Activated CD8-positive, alpha-beta T cell treated with anti-CD3 and anti-CD28 coated beads for 36 hours (primary cell): ENCODE results near the gene DMPK. TPM values are rescaled to one million over a fixed set of nuclear protein-coding genes. Genes with fewer than 3 reads are reported as not detected.

Experiments used
- ATAC-seq: fragments of 200-7000 bp; cut with Tn5 transposase; one replicate; pipeline ENCODE4 v1.10.0; 2021; ENCODE audit warnings: mild to moderate bottlenecking, moderate library complexity
- CTCF ChIA-PET: fragments of 350-600 bp; sonication (Branson Sonifier 250); formaldehyde crosslinking; loops from one replicate; lab custom pipeline; 2021; ENCODE audit warnings: antibody characterized with exemption; lab: Charles Lee
- POLR2A ChIA-PET: fragments of 350-600 bp; sonication (Branson Sonifier 250); formaldehyde crosslinking; loops from one replicate; lab custom pipeline; 2021; ENCODE audit warnings: antibody characterized with exemption; lab: Charles Lee
- DNase-seq: peaks from one replicate; pipeline ENCODE4 v3.0.0-alpha.2; 2020
- H3K27ac Mint-ChIP-seq: one replicate; pipeline ENCODE4 v1.8.0; 2021; ENCODE audit warnings: mild to moderate bottlenecking, mixed read lengths
- H3K27me3 Mint-ChIP-seq: one replicate; pipeline ENCODE4 v1.8.0; 2021; ENCODE audit warnings: mixed read lengths
- H3K36me3 Mint-ChIP-seq: one replicate; pipeline ENCODE4 v1.8.0; 2021; ENCODE audit warnings: low read depth, mixed read lengths
- H3K4me1 Mint-ChIP-seq: one replicate; pipeline ENCODE4 v1.8.0; 2021; ENCODE audit warnings: low read depth, mixed read lengths
- H3K4me3 Mint-ChIP-seq: one replicate; pipeline ENCODE4 v1.8.0; 2021; ENCODE audit warnings: mild to moderate bottlenecking, moderate library complexity, mixed read lengths
- H3K9me3 Mint-ChIP-seq: one replicate; pipeline ENCODE4 v1.8.0; 2021; ENCODE audit warnings: mixed read lengths
- intact Hi-C: fragments of 100-400 bp; cut with micrococcal nuclease; formaldehyde crosslinking; loops from one replicate; pipeline ENCODE4 v1.10.0; 2022
- total RNA-seq, 2 experiments: library from RNA; stranded (reverse); gene quantifications; one replicate each; pipeline ENCODE4 v1.2.3, GENCODE V29; 2021
- TF ChIP-seq, protein P1 (sequence below): fragments of 200-600 bp; IDR thresholded peaks from one replicate; pipeline ENCODE4 v1.8.0; 2022; ENCODE audit warnings: antibody characterized with exemption, mild to moderate bottlenecking

DMPK gene
- total RNA-seq, 2 experiments from 2014 or later = 5.8 to 8.0 TPM

- peak; percentile 80 for ATAC-seq
- TF ChIP-seq, protein P1, sequence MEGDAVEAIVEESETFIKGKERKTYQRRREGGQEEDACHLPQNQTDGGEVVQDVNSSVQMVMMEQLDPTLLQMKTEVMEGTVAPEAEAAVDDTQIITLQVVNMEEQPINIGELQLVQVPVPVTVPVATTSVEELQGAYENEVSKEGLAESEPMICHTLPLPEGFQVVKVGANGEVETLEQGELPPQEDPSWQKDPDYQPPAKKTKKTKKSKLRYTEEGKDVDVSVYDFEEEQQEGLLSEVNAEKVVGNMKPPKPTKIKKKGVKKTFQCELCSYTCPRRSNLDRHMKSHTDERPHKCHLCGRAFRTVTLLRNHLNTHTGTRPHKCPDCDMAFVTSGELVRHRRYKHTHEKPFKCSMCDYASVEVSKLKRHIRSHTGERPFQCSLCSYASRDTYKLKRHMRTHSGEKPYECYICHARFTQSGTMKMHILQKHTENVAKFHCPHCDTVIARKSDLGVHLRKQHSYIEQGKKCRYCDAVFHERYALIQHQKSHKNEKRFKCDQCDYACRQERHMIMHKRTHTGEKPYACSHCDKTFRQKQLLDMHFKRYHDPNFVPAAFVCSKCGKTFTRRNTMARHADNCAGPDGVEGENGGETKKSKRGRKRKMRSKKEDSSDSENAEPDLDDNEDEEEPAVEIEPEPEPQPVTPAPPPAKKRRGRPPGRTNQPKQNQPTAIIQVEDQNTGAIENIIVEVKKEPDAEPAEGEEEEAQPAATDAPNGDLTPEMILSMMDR = no peak
- H3K27me3 Mint-ChIP-seq = peaks cover 20% of the 10 kb centered on the region
- peak within 1 kb of the TSS; percentile 75 for H3K27ac Mint-ChIP-seq
- ChIA-PET POLR2A (interaction anchor here (0.6 to 4.2 kb wide), 12 partner anchors 10 to 291 kb away, joined by 3 to 27 read pairs (median 4); partner anchors contain the start of genes DMWD, IRF2BP1 and SNRPD2), CTCF (interaction anchor here (0.6 to 9.3 kb wide), 43 partner anchors 8 to 486 kb away, joined by 3 to 124 read pairs (median 5); partner anchors contain the start of genes CCDC61, DMPK, DMWD and FBXO46)
- peak within 1 kb of the TSS; percentile 80 for H3K4me3 Mint-ChIP-seq
- H3K9me3 Mint-ChIP-seq = no peaks in the 10 kb centered on the region
- peak; percentile 97 for DNase-seq
- intact Hi-C loops = no loop called here
- no peaks in the 10 kb centered on the region for H3K36me3 Mint-ChIP-seq
- peaks cover 12% of the 10 kb centered on the region for H3K4me1 Mint-ChIP-seq
Observed at GRCh38 chr19:45768984-45769782, 13.1 kb downstream of the DMPK start, which contains the start of gene SIX5. TSS of gene SIX5 (minus strand) at chr19:45769252. CDS start at chr19:45768844, 408 bp downstream.

DNA sequence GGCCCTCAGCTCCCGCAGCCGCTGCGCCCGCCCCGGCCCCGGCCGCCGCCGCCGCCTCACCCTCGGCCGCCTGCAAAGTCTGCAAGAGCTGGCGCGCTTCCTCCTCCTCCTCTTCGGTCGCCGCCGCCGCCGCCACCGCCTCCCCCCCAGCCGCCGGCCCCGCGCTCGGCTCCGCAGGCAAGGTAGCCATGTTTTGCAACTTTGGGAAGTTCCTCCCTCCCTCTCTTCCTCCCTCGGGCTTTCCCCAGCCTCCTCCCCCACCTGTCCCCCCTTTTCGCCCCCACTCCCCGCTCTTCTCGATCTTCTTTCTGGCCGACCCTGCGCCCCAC lies 13.7 kb downstream of the DMPK start:
- POLR2A ChIA-PET = interaction anchor here (0.9 to 4.2 kb wide), 7 partner anchors 10 to 118 kb away, joined by 3 to 27 read pairs (median 7); partner anchors contain the start of genes DMWD, IRF2BP1 and SNRPD2
- DNase-seq (peak; percentile 49), ATAC-seq (no peak)
- Mint-ChIP-seq H3K4me1 (peaks cover 12% of the 10 kb centered on the region), H3K4me3 (peak overlapping the region; percentile 80), H3K9me3 (no peaks in the 10 kb centered on the region), H3K27me3 (peaks cover 21% of the 10 kb centered on the region), H3K36me3 (no peaks in the 10 kb centered on the region), H3K27ac (peak overlapping the region; percentile 75)
- TF ChIP-seq, protein P1 = no peak
- intact Hi-C loops = no loop called here
- CTCF ChIA-PET = interaction anchor here (1.1 to 9.3 kb wide), 19 partner anchors 9 to 156 kb away, joined by 3 to 124 read pairs (median 7); partner anchors contain the start of genes DMPK, DMWD, FBXO46 and MYPOP

GRCh38 chr19:45767881-45768654 lies 14.2 kb downstream of the DMPK start:
- H3K36me3 Mint-ChIP-seq = no peaks in the 10 kb centered on the region
- peak; percentile 21 for DNase-seq
- no peak for ATAC-seq
- H3K27me3 Mint-ChIP-seq = peaks cover 22% of the 10 kb centered on the region
- peaks cover 12% of the 10 kb centered on the region for H3K4me1 Mint-ChIP-seq
- ChIA-PET POLR2A (interaction anchor here (0.6 to 4.2 kb wide), 10 partner anchors 11 to 125 kb away, joined by 3 to 27 read pairs (median 4); partner anchors contain the start of genes DMWD, IRF2BP1 and SNRPD2), CTCF (interaction anchor here (1.4 to 9.3 kb wide), 12 partner anchors 10 to 134 kb away, joined by 4 to 124 read pairs (median 13); partner anchors contain the start of genes DMPK, DMWD, MYPOP and QPCTL)
- peak overlapping the region; percentile 65 for H3K4me3 Mint-ChIP-seq
- TF ChIP-seq, protein P1 = no peak
- H3K27ac Mint-ChIP-seq = no peak overlapping the region
- intact Hi-C loops = no loop called here
- no peaks in the 10 kb centered on the region for H3K9me3 Mint-ChIP-seq

GRCh38 chr19:45767410-45767880 lies 14.8 kb downstream of the DMPK start:
- no peaks in the 10 kb centered on the region for H3K36me3 Mint-ChIP-seq
- H3K27ac Mint-ChIP-seq = no peak overlapping the region
- ChIA-PET POLR2A (interaction anchor here (0.6 to 4.2 kb wide), 7 partner anchors 12 to 119 kb away, joined by 3 to 27 read pairs (median 7); partner anchors contain the start of genes DMWD, FBXO46 and IRF2BP1), CTCF (interaction anchor here (1.0 to 5.1 kb wide), 4 partner anchors 9 to 49 kb away, joined by 4 to 52 read pairs (median 18); partner anchors contain the start of gene RSPH6A)
- peaks cover 22% of the 10 kb centered on the region for H3K27me3 Mint-ChIP-seq
- DNase-seq (no peak), ATAC-seq (no peak)
- intact Hi-C loops = no loop called here
- no peaks in the 10 kb centered on the region for H3K9me3 Mint-ChIP-seq
- TF ChIP-seq, protein P1 = no peak
- no peak overlapping the region for H3K4me3 Mint-ChIP-seq
- peaks cover 12% of the 10 kb centered on the region for H3K4me1 Mint-ChIP-seq
